ENCODE measurements around the gene FBXO3. TPM values are rescaled to one million over a fixed set of nuclear protein-coding genes. Genes with fewer than 3 reads are reported as not detected.
A peak's percentile ranks its signal among the peaks of the same experiment; 100 is the strongest.

Gene FBXO3
- total RNA-seq, 1 experiment from 2014 or later = 32.9 TPM

GRCh38 chr11:33747979-33748378, 26.3 kb downstream of the FBXO3 start:
- no peak overlapping the region for H2AFZ ChIP-seq
- POLR2A ChIA-PET (ENCODE audit: unreplicated experiment) = no interaction called here
- intact Hi-C loops (cut with micrococcal nuclease; ENCODE audit: unreplicated experiment) = loop anchor here (10.0 kb wide), 1 partner anchor 783 kb away; no protein-coding TSS in a partner anchor
- H3F3A ChIP-seq (ENCODE audit: insufficient read depth, low read depth) = peaks cover 14% of the 10 kb centered on the region; the same call in 1 of the 2 replicates
- H3K4me3 ChIP-seq = no peak overlapping the region
- TF ChIP-seq CTCF (conservative IDR thresholded peaks at IDR 0.05) (no peak), EZH2 (IDR thresholded peaks at IDR 0.05; ENCODE audit: low read depth) (no peak)
- no TSS peak for BruUV-seq (replicated peaks)
- peak in 1 of 2 experiments; percentile 34 for DNase-seq
- H3K4me2 ChIP-seq = no peak overlapping the region
- no peaks in the 10 kb centered on the region for H3K9me3 ChIP-seq (ENCODE audit: insufficient read depth, low read depth)
- H4K20me1 ChIP-seq (ENCODE audit: insufficient read depth) = no peaks in the 10 kb centered on the region
- H3K36me3 ChIP-seq (ENCODE audit: low read depth) = peaks cover 31% of the 10 kb centered on the region
- CTCF ChIA-PET = no interaction called here
- no peaks in the 10 kb centered on the region for H3K9me2 ChIP-seq (ENCODE audit: insufficient read depth)
- H3K27me3 ChIP-seq (ENCODE audit: insufficient read depth, low read depth) = no peaks in the 10 kb centered on the region
- no peak overlapping the region for H3K27ac ChIP-seq
- no peaks in the 10 kb centered on the region for H3K4me1 ChIP-seq (replicated peaks; ENCODE audit: insufficient read depth)
- no peaks in the 10 kb centered on the region for H3K79me2 ChIP-seq (ENCODE audit: low read depth)

DNA sequence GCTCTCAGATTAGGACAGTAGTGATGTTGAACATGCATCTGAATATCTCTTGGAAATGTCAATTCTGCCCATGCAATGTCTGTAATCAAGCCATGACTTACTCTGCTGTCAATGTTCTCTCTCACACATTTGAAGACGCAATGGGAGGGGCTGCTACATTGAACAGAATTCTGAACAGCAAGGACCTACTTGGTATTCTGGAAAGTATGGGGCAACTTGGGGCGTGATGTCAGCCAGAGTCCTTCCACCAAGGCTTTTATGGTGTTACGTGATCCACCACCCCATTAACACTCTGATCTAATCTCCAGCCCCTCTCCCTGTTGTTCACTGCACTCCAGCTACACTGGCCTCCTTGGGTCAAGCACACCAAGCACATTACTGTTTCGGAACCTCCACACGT, 31.0 kb downstream of the FBXO3 start:
- H4K20me1 ChIP-seq (ENCODE audit: insufficient read depth) = no peaks in the 10 kb centered on the region
- POLR2A ChIA-PET (ENCODE audit: unreplicated experiment) = interaction anchor here (0.6 kb wide), 1 partner anchor 1884 kb away, joined by 8 read pairs; no protein-coding TSS in a partner anchor
- TF ChIP-seq EZH2 (IDR thresholded peaks at IDR 0.05; ENCODE audit: low read depth) (no peak), CTCF (conservative IDR thresholded peaks at IDR 0.05) (no peak)
- no peak overlapping the region for H2AFZ ChIP-seq
- DNase-seq = no peak
- intact Hi-C loops (cut with micrococcal nuclease; ENCODE audit: unreplicated experiment) = loop anchor here (2.0 to 10.0 kb wide), 2 partner anchors 26 to 778 kb away; no protein-coding TSS in a partner anchor
- H3K27me3 ChIP-seq (ENCODE audit: insufficient read depth, low read depth) = no peaks in the 10 kb centered on the region
- peaks cover 5% of the 10 kb centered on the region; the same call in 1 of the 2 replicates for H3K9me3 ChIP-seq (ENCODE audit: insufficient read depth, low read depth)
- no peaks in the 10 kb centered on the region for H3K4me1 ChIP-seq (replicated peaks; ENCODE audit: insufficient read depth)
- BruUV-seq (replicated peaks) = no TSS peak
- peaks cover 19% of the 10 kb centered on the region; the same call in 1 of the 2 replicates for H3F3A ChIP-seq (ENCODE audit: insufficient read depth, low read depth)
- H3K4me2 ChIP-seq = no peak overlapping the region
- H3K4me3 ChIP-seq = no peak overlapping the region
- H3K79me2 ChIP-seq (ENCODE audit: low read depth) = no peaks in the 10 kb centered on the region
- CTCF ChIA-PET = interaction anchor here (0.7 to 2.3 kb wide), 3 partner anchors 27 to 578 kb away, joined by 3 to 42 read pairs (median 13); no protein-coding TSS in a partner anchor
- H3K27ac ChIP-seq = no peak overlapping the region
- H3K36me3 ChIP-seq (ENCODE audit: low read depth) = peaks cover 12% of the 10 kb centered on the region; the same call in 1 of the 2 replicates
- H3K9me2 ChIP-seq (ENCODE audit: insufficient read depth) = no peaks in the 10 kb centered on the region

DNA sequence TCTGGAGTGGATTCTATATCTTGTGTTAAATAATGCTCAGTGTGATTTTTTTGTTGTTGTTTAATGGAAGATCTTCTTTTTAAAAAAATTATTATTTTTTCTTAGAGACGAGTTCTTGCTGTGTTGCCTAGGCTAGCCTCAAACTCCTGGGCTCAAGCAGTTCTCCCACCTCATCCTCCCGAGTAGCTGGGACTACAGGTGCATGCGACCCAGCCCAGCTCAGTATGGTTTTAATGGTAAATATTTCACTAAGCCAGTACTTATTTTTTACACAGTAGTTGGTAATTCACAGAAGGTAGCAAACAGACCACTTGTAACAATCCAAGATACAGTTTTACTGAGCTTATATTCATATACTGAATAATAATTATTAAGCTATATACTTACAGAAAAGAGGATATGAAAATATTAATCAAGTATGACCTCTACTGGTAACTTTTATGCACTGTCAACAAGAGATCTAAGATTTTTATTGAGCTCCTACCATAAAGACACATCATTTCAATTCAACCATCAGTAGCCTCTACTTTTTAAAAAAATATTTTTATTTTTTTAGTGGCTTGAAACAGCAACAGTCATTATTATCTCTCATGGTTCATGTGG, 32.0 kb downstream of the FBXO3 start:
- H3K27ac ChIP-seq = no peak overlapping the region

More for the DNA sequence above, 32.0 kb downstream of the FBXO3 start:
- CTCF ChIA-PET = interaction anchor here (0.5 to 2.3 kb wide), 27 partner anchors 11 to 779 kb away, joined by 3 to 42 read pairs (median 3); partner anchors contain the start of gene C11orf91
- no TSS peak for BruUV-seq (replicated peaks)
- Histone ChIP-seq H3K4me1 (replicated peaks; ENCODE audit: insufficient read depth) (peaks cover 8% of the 10 kb centered on the region), H3K36me3 (ENCODE audit: low read depth) (peaks cover 12% of the 10 kb centered on the region; the same call in 1 of the 2 replicates), H3K4me2 (no peak overlapping the region), H3F3A (ENCODE audit: insufficient read depth, low read depth) (peaks cover 28% of the 10 kb centered on the region), H2AFZ (no peak overlapping the region), H3K79me2 (ENCODE audit: low read depth) (no peaks in the 10 kb centered on the region), H3K27me3 (ENCODE audit: insufficient read depth, low read depth) (no peaks in the 10 kb centered on the region), H3K4me3 (no peak overlapping the region), H4K20me1 (ENCODE audit: insufficient read depth) (no peaks in the 10 kb centered on the region), H3K9me2 (ENCODE audit: insufficient read depth) (no peaks in the 10 kb centered on the region), H3K9me3 (ENCODE audit: insufficient read depth, low read depth) (peaks cover 5% of the 10 kb centered on the region; the same call in 1 of the 2 replicates)
- DNase-seq = peak in 1 of 2 experiments; percentile 48
- intact Hi-C loops (cut with micrococcal nuclease; ENCODE audit: unreplicated experiment) = loop anchor here (1.0 to 10.0 kb wide), 4 partner anchors 26 to 778 kb away; no protein-coding TSS in a partner anchor
- TF ChIP-seq EZH2 (IDR thresholded peaks at IDR 0.05; ENCODE audit: low read depth) (no peak), CTCF (conservative IDR thresholded peaks at IDR 0.05) (peak; percentile 82)
- POLR2A ChIA-PET (ENCODE audit: unreplicated experiment) = interaction anchor here (0.6 to 1.1 kb wide), 3 partner anchors 13 to 106 kb away, joined by 3 to 7 read pairs (median 4); no protein-coding TSS in a partner anchor
